Skeletal muscle satellite cell (primary cell): Measurements from ENCODE around the gene XYLB.

Experiments used
- H3K27me3 ChIP-seq: 2 replicates; pipeline ENCODE4 v1.7.0; 2013; ENCODE audit warnings: low read length; ENCODE audit not compliant: control insufficient read depth, insufficient read depth
- H3K36me3 ChIP-seq: 2 replicates; pipeline ENCODE4 v1.7.0; 2013; ENCODE audit warnings: mild to moderate bottlenecking, control low read depth, low read length; ENCODE audit not compliant: insufficient read depth
- H3K4me1 ChIP-seq: 2 replicates; pipeline ENCODE4 v1.7.0; 2013; ENCODE audit warnings: low read length; ENCODE audit not compliant: control insufficient read depth, insufficient read depth
- H3K4me2 ChIP-seq: 2 replicates; pipeline ENCODE4 v1.7.0; 2013; ENCODE audit warnings: mild to moderate bottlenecking, low read length
- H3K4me3 ChIP-seq: 2 replicates; pipeline ENCODE4 v1.7.0; 2013; ENCODE audit warnings: low read length
- H3K9ac ChIP-seq: 2 replicates; pipeline ENCODE4 v1.7.0; 2013; ENCODE audit warnings: mild to moderate bottlenecking, low read depth, low read length, moderate library complexity
- H3K9me3 ChIP-seq: replicated peaks from 2 replicates; pipeline ENCODE4 v1.7.0; 2013; ENCODE audit warnings: mild to moderate bottlenecking, control low read depth, low read length

XYLB gene

DNA sequence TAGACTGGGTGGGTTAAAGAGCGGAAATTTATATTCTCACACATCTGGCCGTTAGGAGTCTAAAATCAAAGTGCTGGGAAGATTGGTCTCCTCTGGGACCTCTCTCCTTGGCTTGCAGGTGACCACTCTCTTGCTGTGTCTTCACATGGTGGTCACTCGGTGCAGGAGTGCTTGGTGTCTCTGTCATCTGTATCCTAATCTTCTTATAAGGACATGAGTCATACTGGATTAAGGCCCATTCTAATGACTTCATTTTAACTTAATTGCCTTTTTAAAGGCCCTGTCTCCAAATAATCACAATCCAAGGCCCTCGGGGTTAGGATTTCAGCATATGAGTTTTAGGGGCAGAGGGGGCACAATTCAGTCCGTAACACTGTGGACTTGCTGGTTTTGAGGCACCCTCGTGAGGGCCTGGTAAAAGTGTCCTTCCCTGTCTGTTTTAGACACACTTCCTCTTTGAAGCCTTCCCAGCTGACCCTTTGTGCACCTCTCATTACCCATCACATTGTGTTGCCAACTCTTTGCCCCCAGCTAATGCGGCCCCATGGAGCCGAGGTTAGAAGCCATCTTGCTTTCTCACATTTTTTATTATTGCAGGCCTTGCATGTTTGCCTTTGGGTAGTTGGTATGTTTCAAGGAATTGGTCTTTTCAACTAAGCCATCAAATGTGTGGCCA lies 3.2 kb downstream of the XYLB start:
- Histone ChIP-seq H3K9me3 (no peaks in the 10 kb centered on the region), H3K4me3 (no peak overlapping the region), H3K36me3 (peaks cover 9% of the 10 kb centered on the region), H3K4me2 (no peak overlapping the region), H3K9ac (no peak overlapping the region), H3K27me3 (no peaks in the 10 kb centered on the region), H3K4me1 (peaks cover 19% of the 10 kb centered on the region)

DNA sequence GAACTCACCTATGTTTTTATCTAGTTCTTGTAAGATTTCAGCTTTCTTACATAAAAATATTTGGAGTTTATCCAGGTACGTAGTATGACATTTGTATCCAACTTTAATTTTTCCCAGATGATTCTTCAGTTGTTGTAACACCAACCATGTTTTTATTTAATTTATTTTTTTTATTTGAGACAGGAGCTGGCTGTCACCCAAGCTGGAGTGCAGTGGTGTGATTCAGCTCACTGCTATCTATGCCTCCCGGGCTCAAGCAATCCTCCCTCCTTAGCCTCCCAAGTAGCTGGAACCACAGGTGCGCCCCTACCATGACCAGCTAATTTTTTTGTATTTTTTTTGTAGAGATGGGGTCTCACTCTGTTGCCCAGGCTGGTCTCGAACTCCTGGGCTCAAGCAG lies 6.6 kb downstream of the XYLB start:
- H3K4me3 ChIP-seq = no peak overlapping the region
- H3K4me1 ChIP-seq = peaks cover 11% of the 10 kb centered on the region
- no peaks in the 10 kb centered on the region for H3K9me3 ChIP-seq
- no peaks in the 10 kb centered on the region for H3K27me3 ChIP-seq
- H3K4me2 ChIP-seq = no peak overlapping the region
- no peak overlapping the region for H3K9ac ChIP-seq
- H3K36me3 ChIP-seq = peaks cover 13% of the 10 kb centered on the region

DNA sequence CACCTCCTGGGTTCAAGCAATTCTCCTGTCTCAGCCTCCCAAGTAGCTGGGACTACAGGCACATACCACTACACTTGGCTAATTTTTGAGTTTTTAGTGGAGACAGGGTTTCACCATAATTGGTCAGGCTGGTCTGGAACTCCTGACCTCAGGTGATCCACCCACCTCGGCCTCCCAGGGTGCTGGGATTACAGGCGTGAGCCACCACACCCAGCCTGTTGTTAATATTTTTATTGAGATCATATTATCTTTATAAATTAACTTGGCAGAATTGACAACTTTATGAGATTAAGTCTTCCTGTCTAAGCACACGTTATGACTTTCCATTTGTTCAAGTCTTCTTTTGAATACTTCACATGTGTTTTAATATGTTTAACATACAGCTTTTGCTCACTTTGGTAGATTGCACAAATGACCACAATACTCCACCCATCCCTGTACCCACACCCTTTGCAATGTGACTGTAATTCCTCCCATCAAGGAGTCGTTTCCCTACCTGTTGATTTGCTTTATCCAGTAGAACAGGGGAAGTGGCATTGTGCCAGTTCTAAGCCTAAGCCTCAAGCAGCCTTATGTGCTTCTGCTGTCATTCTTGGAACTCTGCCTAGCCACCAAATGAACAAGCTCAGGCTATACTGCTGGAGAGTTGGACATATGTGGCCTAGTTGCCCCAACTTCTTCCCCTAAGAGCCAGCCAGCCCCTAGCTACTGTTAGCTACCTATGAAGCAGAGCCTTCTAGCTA lies 8.2 kb downstream of the XYLB start:
- Histone ChIP-seq H3K4me2 (no peak overlapping the region), H3K9me3 (no peaks in the 10 kb centered on the region), H3K27me3 (no peaks in the 10 kb centered on the region)

DNA sequence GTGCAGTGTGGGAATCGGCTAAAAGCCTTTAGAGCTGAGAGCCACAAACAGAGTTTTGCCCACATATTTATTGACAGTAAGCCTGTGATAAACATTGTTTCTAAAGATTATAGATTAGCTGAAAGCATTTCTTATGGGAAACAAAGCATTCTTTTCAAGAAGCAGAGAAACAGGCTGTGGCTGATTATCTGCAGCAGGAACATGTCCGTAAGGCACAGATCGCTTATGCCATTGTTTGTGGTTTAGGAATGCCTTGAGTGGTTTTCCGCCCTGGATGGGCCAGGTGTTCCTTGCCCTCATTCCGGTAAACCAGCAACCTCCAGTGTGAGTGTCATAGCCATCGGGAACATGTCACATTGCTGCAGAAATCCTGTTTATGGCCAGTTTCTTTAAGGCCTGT lies 12.5 kb downstream of the XYLB start:
- no peaks in the 10 kb centered on the region for H3K9me3 ChIP-seq
- no peak overlapping the region for H3K9ac ChIP-seq
- H3K4me2 ChIP-seq = no peak overlapping the region
- no peaks in the 10 kb centered on the region for H3K27me3 ChIP-seq
- H3K4me1 ChIP-seq = peaks cover 5% of the 10 kb centered on the region
- peaks cover 8% of the 10 kb centered on the region for H3K36me3 ChIP-seq
- no peak overlapping the region for H3K4me3 ChIP-seq

More for the DNA sequence above, 8.2 kb downstream of the XYLB start:
- Histone ChIP-seq H3K9ac (no peak overlapping the region), H3K4me3 (no peak overlapping the region), H3K36me3 (peaks cover 13% of the 10 kb centered on the region), H3K4me1 (peaks cover 8% of the 10 kb centered on the region)

DNA sequence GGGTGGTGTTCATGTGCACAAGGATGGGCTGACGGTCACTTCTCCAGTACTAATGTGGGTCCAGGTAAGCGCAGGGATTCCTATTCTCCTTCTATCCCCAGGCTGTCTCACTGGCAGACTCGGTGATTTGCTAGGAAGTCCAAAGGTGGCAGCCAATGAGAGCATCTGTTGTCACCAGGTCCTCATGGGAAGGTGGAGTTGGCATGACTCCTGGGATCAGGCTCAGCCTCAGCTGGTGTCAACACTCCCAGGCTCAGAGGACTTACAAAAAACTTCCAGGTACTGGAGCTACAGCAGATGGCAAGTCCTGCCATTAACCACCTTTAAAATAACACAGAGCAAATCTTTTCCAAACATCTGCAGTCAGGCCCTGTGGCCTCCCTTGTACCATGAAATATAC lies 13.8 kb downstream of the XYLB start:
- no peak overlapping the region for H3K4me3 ChIP-seq
- peaks cover 14% of the 10 kb centered on the region for H3K36me3 ChIP-seq
- H3K4me1 ChIP-seq = no peaks in the 10 kb centered on the region
- H3K4me2 ChIP-seq = no peak overlapping the region
- H3K9ac ChIP-seq = no peak overlapping the region
- no peaks in the 10 kb centered on the region for H3K9me3 ChIP-seq
- H3K27me3 ChIP-seq = no peaks in the 10 kb centered on the region

DNA sequence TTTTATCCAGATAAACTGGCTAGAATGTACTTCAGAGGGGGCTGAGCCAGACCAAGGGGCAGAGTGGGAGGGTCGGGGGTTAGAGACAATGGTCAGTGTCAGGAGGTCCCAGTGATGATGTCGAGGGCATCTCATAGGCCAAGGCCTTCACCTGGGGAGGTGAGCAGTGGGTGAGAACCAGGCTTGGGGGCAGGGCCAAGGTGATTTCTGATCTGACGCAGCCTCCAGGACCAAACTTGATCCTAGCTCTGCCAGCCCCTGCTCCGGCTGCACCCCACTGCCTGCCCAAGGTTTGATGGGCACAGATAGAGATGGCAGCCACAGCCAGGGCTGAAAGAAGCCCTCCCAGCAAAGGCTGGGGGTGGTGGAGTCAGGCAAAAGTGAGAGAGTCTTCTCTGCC lies 14.9 kb downstream of the XYLB start:
- no peaks in the 10 kb centered on the region for H3K27me3 ChIP-seq
- H3K4me3 ChIP-seq = no peak overlapping the region
- no peaks in the 10 kb centered on the region for H3K9me3 ChIP-seq
- no peak overlapping the region for H3K4me2 ChIP-seq
- H3K9ac ChIP-seq = no peak overlapping the region
- peaks cover 14% of the 10 kb centered on the region for H3K36me3 ChIP-seq
- no peaks in the 10 kb centered on the region for H3K4me1 ChIP-seq

DNA sequence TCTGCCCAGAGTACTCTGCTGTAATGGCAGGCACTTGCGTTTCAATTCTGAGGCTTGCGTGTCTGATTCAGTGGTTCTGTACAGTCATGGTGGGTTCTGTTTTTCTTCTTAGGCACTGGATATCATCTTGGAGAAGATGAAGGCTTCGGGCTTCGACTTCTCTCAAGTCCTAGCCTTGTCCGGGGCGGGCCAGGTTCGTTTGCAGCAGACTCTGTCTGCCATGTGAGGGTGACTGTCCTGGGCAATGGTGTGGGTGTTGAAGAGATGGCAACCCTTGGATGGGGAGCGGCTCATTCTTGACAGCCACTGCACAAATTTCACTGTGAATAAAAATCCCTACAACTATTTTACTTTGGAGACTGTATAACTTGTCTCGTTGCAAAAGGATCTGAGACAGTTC lies 16.2 kb downstream of the XYLB start:
- no peak overlapping the region for H3K9ac ChIP-seq
- H3K36me3 ChIP-seq = peaks cover 10% of the 10 kb centered on the region
- H3K27me3 ChIP-seq = no peaks in the 10 kb centered on the region
- no peaks in the 10 kb centered on the region for H3K4me1 ChIP-seq
- no peaks in the 10 kb centered on the region for H3K9me3 ChIP-seq
- no peak overlapping the region for H3K4me2 ChIP-seq
- no peak overlapping the region for H3K4me3 ChIP-seq

DNA sequence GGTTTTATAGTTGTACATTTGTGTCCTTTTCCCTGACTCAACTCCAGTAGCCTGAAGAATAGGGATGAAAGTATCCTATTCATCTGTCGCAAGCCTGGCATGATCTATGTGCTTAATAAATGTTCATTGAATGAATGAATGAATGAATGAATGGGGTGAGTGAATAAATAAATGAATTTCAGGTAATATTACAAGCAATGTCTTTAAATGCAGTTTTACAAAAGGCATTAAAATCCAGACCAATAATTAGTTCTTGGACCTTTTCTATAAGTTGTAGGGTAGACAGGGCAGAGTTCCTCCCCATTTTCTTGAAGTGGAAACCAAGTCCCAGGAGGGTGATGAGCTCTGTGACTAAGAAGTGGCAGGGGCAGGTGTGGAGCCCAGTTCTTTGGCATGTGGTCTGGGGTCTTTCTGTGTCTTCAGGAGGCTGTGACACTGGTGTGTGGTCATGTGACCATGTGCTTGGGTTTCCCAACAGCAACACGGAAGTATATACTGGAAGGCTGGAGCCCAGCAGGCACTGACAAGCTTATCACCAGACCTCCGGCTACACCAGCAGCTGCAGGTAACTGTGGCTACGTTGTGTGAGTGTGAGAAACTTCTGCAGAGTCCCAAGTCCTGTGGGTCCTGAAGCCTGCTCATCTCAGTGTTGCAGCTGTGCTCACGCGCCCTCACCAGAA lies 18.3 kb downstream of the XYLB start:
- Histone ChIP-seq H3K4me3 (no peak overlapping the region), H3K9ac (no peak overlapping the region), H3K4me1 (no peaks in the 10 kb centered on the region), H3K4me2 (no peak overlapping the region), H3K9me3 (no peaks in the 10 kb centered on the region), H3K27me3 (no peaks in the 10 kb centered on the region), H3K36me3 (peaks cover 14% of the 10 kb centered on the region)

DNA sequence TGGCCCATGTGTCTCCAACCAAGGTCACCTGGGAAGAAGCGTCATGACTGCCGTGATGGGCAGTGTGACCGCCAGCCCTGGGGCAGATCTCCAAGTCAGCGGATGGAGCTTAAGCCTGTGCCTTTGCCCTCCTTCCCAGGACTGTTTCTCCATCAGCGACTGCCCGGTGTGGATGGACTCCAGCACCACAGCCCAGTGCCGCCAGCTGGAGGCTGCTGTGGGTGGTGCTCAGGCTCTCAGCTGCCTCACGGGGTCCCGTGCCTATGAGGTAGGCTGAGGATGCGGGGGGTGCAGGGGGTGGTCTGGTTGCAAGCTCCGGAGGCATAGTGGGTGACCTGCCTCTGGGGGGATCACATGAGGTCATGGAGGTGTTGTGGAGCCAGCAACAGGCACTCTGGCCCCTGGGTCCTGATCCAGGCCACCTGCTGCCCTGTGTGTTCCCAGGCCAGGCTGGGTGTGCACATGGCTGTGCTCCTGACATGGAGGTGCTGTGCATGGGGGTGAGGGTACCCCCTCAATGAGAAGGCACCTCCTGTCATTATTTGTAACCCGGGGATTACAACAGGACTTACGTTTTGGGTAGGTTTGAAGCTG lies 19.0 kb downstream of the XYLB start:
- Histone ChIP-seq H3K36me3 (peaks cover 19% of the 10 kb centered on the region), H3K9ac (no peak overlapping the region), H3K4me2 (no peak overlapping the region), H3K9me3 (no peaks in the 10 kb centered on the region), H3K4me3 (no peak overlapping the region), H3K4me1 (no peaks in the 10 kb centered on the region), H3K27me3 (no peaks in the 10 kb centered on the region)

DNA sequence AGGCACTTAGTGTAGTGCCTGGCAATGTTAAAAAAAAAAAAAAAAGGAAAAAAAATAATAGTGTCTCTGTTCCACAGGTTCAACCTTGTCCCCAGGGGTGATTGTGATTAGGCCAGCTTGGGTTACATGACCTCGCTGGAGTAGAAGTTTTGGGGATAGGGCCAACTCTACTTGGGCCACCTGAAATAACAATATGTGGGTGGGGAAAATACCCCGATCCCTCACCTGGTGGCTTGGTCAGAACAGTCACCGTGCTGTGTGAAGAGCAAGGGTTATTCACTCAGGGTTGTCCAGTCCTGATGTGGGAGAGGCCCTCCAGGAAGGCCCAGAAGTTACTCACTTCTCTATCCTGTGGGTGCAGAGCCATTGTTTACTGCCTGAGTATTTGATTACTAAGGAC lies 19.5 kb downstream of the XYLB start:
- Histone ChIP-seq H3K9me3 (no peaks in the 10 kb centered on the region), H3K36me3 (peaks cover 20% of the 10 kb centered on the region), H3K9ac (no peak overlapping the region), H3K4me3 (no peak overlapping the region), H3K4me1 (no peaks in the 10 kb centered on the region), H3K27me3 (no peaks in the 10 kb centered on the region), H3K4me2 (no peak overlapping the region)

DNA sequence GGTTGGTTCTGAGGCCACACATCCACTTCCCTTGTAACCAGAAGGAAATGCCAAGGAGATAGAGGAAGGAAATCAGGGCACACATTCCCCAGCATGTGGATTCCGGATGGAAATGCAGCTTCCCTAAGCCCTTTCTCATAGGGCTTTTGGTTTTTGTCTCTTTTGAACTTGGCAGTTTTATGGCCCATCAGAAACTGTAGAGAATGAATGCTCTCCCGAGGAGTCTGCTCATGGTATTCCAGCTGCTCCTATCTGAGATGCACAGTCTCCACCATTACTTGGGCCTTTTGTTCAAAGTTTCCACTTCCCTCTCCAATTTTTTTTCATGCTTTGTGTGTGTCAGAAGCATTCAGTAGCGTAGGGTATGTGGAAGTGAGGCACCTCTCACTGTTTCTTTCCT lies 21.2 kb downstream of the XYLB start:
- Histone ChIP-seq H3K9me3 (no peaks in the 10 kb centered on the region), H3K27me3 (no peaks in the 10 kb centered on the region), H3K9ac (no peak overlapping the region), H3K4me2 (no peak overlapping the region), H3K36me3 (peaks cover 29% of the 10 kb centered on the region), H3K4me3 (no peak overlapping the region), H3K4me1 (no peaks in the 10 kb centered on the region)
